GM12891 (cell line): ENCODE results near the gene JAK2.

Source experiments
- POLR2A ChIP-seq: IDR thresholded peaks from 2 replicates; pipeline ENCODE4 v1.6.1; 2011; ENCODE audit warnings: low read depth, low read length, control low read depth
- POLR2AphosphoS5 ChIP-seq: IDR thresholded peaks from 2 replicates; pipeline ENCODE4 v1.6.1; 2011; ENCODE audit warnings: low read depth, low read length, control low read depth
- POU2F2 ChIP-seq: IDR thresholded peaks from 2 replicates; pipeline ENCODE4 v1.6.1; 2011; ENCODE audit warnings: low read depth, mild to moderate bottlenecking, control low read depth, low read length, moderate library complexity

DNA sequence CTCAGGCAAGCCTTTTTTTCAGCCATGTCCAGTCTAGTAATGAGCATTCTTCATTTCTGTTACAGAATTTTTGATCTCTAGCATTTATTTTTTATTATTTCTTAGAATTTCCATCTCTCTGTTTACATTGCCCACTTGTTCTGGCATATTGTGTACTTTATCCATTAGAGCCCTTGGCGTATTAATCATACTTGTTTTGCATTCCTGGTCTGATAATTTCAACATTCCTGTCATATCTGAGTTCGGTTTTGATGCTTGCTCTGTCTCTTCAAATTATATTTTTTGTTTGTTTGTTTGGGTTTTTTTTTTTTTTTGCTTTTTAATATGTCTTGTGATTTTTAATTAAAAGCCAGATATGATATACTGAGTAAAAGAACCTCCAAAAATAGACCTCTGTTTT is 23.0 kb upstream of the JAK2 start:
- TF ChIP-seq POLR2AphosphoS5 (no peak), POLR2A (no peak), POU2F2 (no peak)
